Liver (tissue), 3 donors: ENCODE results near the gene STRBP.

Experiments
- CTCF ChIP-seq: fragments of 150-350 bp; IDR thresholded peaks from 2 replicates; pipeline ENCODE4 v1.5.1; 2017; ENCODE audit warnings: improper control_type of control experiment, low read depth, low read length; ENCODE audit not compliant: missing input control
- JUND ChIP-seq, 2 donors: IDR thresholded peaks; 2 replicates each; pipeline ENCODE4 v1.6.1; 2016; ENCODE audit warnings: antibody characterized with exemption in 2 of 2
- MAX ChIP-seq: IDR thresholded peaks from 2 replicates; pipeline ENCODE4 v1.6.1; 2016; ENCODE audit warnings: antibody characterized with exemption
- RAD21 ChIP-seq, 2 donors: IDR thresholded peaks; 2 replicates each; pipeline ENCODE4 v1.6.1; 2016; ENCODE audit warnings: antibody characterized with exemption in 2 of 2, mild to moderate bottlenecking in 2 of 2
- TF ChIP-seq, protein P1 (sequence below): IDR thresholded peaks from 2 replicates; pipeline ENCODE4 v1.6.1; 2016; ENCODE audit warnings: antibody characterized with exemption
- donor health status: healthy.
- donor health status: healthy.

DNA sequence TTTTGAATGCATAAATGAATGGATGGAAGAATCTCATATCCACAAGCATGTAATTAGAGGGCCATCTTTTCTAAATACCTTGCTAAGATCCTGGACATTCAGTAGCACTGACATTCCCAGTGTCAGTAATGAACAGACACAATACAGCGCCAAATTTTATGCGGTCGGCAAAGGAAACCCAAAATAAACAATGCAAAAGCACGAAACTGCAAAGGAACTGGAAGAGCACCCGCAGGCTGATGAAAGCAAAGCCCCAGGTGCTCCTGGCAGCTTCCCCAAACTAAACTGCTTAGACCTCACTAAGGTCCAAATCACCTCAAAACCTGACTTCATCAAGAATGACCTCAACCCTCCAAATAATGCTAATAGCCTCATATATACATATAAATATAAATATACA is 133.0 kb downstream of the STRBP start:
- TF ChIP-seq JUND (IDR thresholded peaks at IDR 0.05) (no peak), CTCF (no peak), MAX (no peak), RAD21 (IDR thresholded peaks at IDR 0.05) (no peak)
- TF ChIP-seq, protein P1, sequence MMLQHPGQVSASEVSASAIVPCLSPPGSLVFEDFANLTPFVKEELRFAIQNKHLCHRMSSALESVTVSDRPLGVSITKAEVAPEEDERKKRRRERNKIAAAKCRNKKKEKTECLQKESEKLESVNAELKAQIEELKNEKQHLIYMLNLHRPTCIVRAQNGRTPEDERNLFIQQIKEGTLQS: no peak
